Brain microvascular endothelial cell (primary cell): ENCODE data around the gene TBCB.

Experiments
- DNase-seq: peaks from one replicate; pipeline ENCODE4 v3.0.0-alpha.2; 2020
- H3K27ac ChIP-seq: fragments of 250-450 bp; sonication (Bioruptor Pico); 2 replicates; pipeline ENCODE4 v1.5.1; 2020; ENCODE audit warnings: mild to moderate bottlenecking, moderate library complexity
- H3K27me3 ChIP-seq: fragments of 250-450 bp; sonication (Bioruptor Pico); replicated peaks from 2 replicates; pipeline ENCODE4 v1.5.1; 2020; ENCODE audit warnings: mild to moderate bottlenecking
- H3K36me3 ChIP-seq: fragments of 250-450 bp; sonication (Bioruptor Pico); replicated peaks from 2 replicates; pipeline ENCODE4 v1.5.1; 2020; ENCODE audit warnings: mild to moderate bottlenecking
- H3K4me3 ChIP-seq: 2 replicates; pipeline ENCODE4 v1.5.1; 2011; ENCODE audit warnings: low read depth, mild to moderate bottlenecking, control low read depth, low read length, moderate library complexity
- in situ Hi-C: cut with HindIII; loops from 2 replicates; pipeline ENCODE4 v1.10.0; 2017; ENCODE audit warnings: low sequenced_read_pairs, low pct_ligation_motif_present
- TF ChIP-seq, protein P1 (sequence below): IDR thresholded peaks from 2 replicates; pipeline ENCODE4 v1.5.1; 2011; ENCODE audit warnings: low read depth, mild to moderate bottlenecking, moderate library complexity, low read length, control low read depth, inconsistent platforms; ENCODE audit errors: missing control alignments

TBCB gene

DNA sequence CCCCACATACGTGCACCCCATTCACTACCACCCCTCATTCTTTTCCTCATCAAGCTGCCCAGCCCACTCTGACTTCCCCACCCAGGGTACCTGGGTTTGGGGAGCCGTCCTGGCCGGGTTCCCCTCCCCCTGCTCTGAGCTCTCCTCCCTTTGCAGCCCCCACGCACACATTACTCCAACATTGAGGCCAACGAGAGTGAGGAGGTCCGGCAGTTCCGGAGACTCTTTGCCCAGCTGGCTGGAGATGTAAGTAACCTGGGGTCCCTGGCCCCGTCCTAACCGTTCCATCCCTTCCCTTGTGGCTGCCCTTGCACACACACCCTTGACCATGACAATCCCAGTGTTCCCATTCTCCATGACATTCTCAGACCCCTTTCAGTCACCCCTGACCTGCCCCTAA is 27.2 kb downstream of the TBCB start:
- no peak overlapping the region for H3K27ac ChIP-seq
- H3K4me3 ChIP-seq = no peak overlapping the region
- DNase-seq = no peak
- TF ChIP-seq, protein P1, sequence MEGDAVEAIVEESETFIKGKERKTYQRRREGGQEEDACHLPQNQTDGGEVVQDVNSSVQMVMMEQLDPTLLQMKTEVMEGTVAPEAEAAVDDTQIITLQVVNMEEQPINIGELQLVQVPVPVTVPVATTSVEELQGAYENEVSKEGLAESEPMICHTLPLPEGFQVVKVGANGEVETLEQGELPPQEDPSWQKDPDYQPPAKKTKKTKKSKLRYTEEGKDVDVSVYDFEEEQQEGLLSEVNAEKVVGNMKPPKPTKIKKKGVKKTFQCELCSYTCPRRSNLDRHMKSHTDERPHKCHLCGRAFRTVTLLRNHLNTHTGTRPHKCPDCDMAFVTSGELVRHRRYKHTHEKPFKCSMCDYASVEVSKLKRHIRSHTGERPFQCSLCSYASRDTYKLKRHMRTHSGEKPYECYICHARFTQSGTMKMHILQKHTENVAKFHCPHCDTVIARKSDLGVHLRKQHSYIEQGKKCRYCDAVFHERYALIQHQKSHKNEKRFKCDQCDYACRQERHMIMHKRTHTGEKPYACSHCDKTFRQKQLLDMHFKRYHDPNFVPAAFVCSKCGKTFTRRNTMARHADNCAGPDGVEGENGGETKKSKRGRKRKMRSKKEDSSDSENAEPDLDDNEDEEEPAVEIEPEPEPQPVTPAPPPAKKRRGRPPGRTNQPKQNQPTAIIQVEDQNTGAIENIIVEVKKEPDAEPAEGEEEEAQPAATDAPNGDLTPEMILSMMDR = no peak
- H3K27me3 ChIP-seq = no peaks in the 10 kb centered on the region
- in situ Hi-C loops = no loop called here
- peaks cover 48% of the 10 kb centered on the region for H3K36me3 ChIP-seq

DNA sequence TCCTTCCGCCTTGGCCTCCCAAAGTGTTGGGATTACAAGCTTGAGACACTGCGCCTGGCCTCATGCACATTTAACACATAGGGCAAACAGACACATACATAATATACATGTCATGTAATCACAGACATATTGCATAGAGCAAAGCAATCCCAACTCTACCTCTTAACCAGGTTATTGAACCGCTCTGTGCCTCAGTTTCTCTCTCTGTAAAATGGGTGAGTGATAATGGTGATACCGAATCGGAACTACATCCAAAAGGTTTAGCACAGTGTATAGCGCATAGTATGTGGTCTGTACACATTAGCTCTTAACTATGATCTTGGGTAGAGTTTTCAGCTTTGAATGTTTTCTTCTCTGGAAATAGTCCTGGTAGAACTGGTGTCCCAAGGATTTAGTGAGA is 29.4 kb downstream of the TBCB start:
- DNase-seq = no peak
- H3K27ac ChIP-seq = no peak overlapping the region
- TF ChIP-seq, protein P1 = no peak
- in situ Hi-C loops = no loop called here
- no peaks in the 10 kb centered on the region for H3K27me3 ChIP-seq
- no peak overlapping the region for H3K4me3 ChIP-seq
- H3K36me3 ChIP-seq = peaks cover 66% of the 10 kb centered on the region

- H3K4me3 ChIP-seq = no peak overlapping the region
- TF ChIP-seq, protein P1 = no peak
- no peak overlapping the region for H3K27ac ChIP-seq
- DNase-seq = no peak
- in situ Hi-C loops = no loop called here
- no peaks in the 10 kb centered on the region for H3K27me3 ChIP-seq
- H3K36me3 ChIP-seq = peaks cover 60% of the 10 kb centered on the region
These were observed 34.6 kb downstream of the TBCB start for GRCh38 chr19:36149673-36150406.

DNA sequence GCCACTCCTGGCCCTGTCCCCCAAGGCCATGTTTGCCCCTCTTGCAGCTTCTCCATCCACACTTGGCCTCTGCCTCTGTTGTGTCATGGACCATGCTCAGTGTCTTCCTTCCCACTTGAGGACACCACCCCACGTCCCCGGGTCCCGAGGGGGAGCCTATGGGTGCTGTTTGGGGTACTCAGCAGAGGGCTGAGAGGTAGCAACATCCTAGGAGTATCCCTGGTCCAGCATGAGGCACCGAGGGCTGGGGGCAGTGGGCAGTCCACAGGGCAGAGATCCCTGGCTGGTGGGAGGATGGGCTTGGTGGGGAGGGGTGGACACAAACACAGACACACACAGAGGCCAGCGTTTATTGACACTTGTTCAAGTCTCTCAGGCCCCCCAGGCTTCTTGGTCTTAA is 35.3 kb downstream of the TBCB start:
- peaks cover 55% of the 10 kb centered on the region for H3K36me3 ChIP-seq
- H3K27ac ChIP-seq = no peak overlapping the region
- in situ Hi-C loops = no loop called here
- TF ChIP-seq, protein P1 = no peak
- H3K27me3 ChIP-seq = no peaks in the 10 kb centered on the region
- DNase-seq = no peak
- no peak overlapping the region for H3K4me3 ChIP-seq

DNA sequence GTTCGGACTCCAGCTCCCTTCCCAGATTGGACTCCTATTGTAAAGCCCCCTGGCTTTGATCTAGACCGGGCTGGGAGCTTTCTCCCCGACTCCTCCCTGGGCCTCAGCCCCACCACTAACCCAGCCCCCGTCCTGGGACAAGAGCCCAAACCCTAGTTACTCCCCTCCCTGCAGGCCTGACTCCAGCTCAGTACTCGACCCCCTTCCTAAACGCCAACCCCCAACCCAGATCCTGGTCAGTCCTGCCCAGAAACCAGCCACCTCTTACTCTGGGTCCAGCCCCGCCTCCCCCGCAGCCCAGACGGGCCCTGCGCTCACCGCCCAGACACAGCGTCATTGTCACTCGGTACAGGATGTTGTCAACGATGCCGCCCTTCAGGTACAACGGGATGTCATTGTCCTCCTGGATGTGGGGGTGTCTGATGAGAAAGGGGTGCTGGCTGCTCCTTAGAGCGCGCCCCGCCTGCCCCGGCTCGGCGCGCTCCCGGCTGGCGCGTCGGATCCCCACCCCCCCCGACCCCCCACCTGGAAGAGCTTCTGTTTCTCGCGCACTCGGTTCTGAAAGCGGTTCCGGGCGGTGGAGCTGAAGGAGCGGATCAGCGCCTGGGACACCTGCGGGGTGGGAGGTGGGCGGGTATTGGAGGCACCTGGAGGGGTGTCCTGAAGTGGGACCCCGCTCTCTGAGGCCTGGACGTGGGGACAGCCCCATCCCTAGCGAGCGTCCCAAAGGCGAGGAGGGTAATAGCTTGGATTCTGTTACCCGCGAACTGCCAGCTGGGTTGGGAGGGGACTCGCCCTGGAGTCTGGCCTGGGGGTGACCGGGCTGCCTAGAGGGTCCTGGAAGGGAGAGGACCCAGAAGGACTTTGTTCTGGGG is 36.1 kb downstream of the TBCB start:
- peak overlapping the region; percentile 47 for H3K4me3 ChIP-seq
- in situ Hi-C loops = no loop called here
- no peaks in the 10 kb centered on the region for H3K27me3 ChIP-seq
- no peak for DNase-seq
- peaks cover 47% of the 10 kb centered on the region for H3K36me3 ChIP-seq
- TF ChIP-seq, protein P1 = no peak
- H3K27ac ChIP-seq = peak overlapping the region; percentile 16
